ENCODE measurements around the gene ARL6IP5. TPM values are rescaled to one million over a fixed set of nuclear protein-coding genes. Genes with fewer than 3 reads are reported as not detected.

Gene ARL6IP5
- total and polyA plus RNA-seq, 12 donors = 100 to 276 (median 185) TPM

- Histone ChIP-seq H3K27me3 (no peaks in the 10 kb centered on the region), H3K36me3 (replicated peaks in 1 of 2) (peaks cover 0 to 42% of the 10 kb centered on the region in 2 donors), H3K27ac (no peak overlapping the region), H3K4me3 (no peak overlapping the region), H3K4me1 (replicated peaks in 1 of 2) (peaks cover 0 to 21% of the 10 kb centered on the region in 2 donors), H3K9me3 (replicated peaks in 1 of 3) (no peaks in the 10 kb centered on the region)
- no peak for DNase-seq
- TF ChIP-seq POLR2A (IDR thresholded peaks at IDR 0.05) (no peak), CTCF (IDR thresholded peaks at IDR 0.05) (no peak)
- WGBS, 4 donors = 87 to 89% (median 88%) methylated on average over 3 of the region's 3 CpGs
- intact Hi-C loops (cut with DNase I) = no loop called here
These were observed 18.4 kb downstream of the ARL6IP5 start for GRCh38 chr3:69103123-69103522.

GRCh38 chr3:69104586-69104985 lies 19.8 kb downstream of the ARL6IP5 start:
- 79 to 89% (median 85%) methylated on average over 8 of the region's 8 CpGs for WGBS, 4 donors
- no peak overlapping the region for H3K4me3 ChIP-seq
- intact Hi-C loops (cut with DNase I) = no loop called here
- H3K4me1 ChIP-seq (replicated peaks in 1 of 2) = peaks cover 0 to 19% of the 10 kb centered on the region in 2 donors
- DNase-seq = no peak
- TF ChIP-seq CTCF (IDR thresholded peaks at IDR 0.05) = no peak
- TF ChIP-seq POLR2A (IDR thresholded peaks at IDR 0.05) = no peak
- no peaks in the 10 kb centered on the region for H3K27me3 ChIP-seq
- H3K27ac ChIP-seq = no peak overlapping the region
- no peaks in the 10 kb centered on the region for H3K9me3 ChIP-seq (replicated peaks in 1 of 3)
- peaks cover 0 to 42% of the 10 kb centered on the region in 2 donors for H3K36me3 ChIP-seq (replicated peaks in 1 of 2)

- 45 to 53% (median 48%) methylated on average over 3 of the region's 3 CpGs for WGBS, 4 donors
- H3K27me3 ChIP-seq = no peaks in the 10 kb centered on the region
- TF ChIP-seq CTCF (IDR thresholded peaks at IDR 0.05) = no peak
- TF ChIP-seq POLR2A (IDR thresholded peaks at IDR 0.05) = no peak
- peaks cover 0 to 42% of the 10 kb centered on the region in 2 donors for H3K36me3 ChIP-seq (replicated peaks in 1 of 2)
- intact Hi-C loops (cut with DNase I) = no loop called here
- H3K4me1 ChIP-seq (replicated peaks in 1 of 2) = peaks cover 0 to 17% of the 10 kb centered on the region in 2 donors
- H3K9me3 ChIP-seq (replicated peaks in 1 of 3) = no peaks in the 10 kb centered on the region
- H3K4me3 ChIP-seq = no peak overlapping the region
- no peak for DNase-seq
- no peak overlapping the region for H3K27ac ChIP-seq
These were observed 20.6 kb downstream of the ARL6IP5 start for GRCh38 chr3:69105320-69105719.

- peaks cover 0 to 29% of the 10 kb centered on the region in 2 donors for H3K36me3 ChIP-seq (replicated peaks in 1 of 2)
- no peak overlapping the region for H3K4me3 ChIP-seq
- TF ChIP-seq POLR2A (IDR thresholded peaks at IDR 0.05) = no peak
- no peak for TF ChIP-seq CTCF (IDR thresholded peaks at IDR 0.05)
- no peaks in the 10 kb centered on the region for H3K9me3 ChIP-seq (replicated peaks in 1 of 3)
- no peaks in the 10 kb centered on the region for H3K27me3 ChIP-seq
- no peak for DNase-seq
- peaks cover 0 to 12% of the 10 kb centered on the region in 2 donors for H3K4me1 ChIP-seq (replicated peaks in 1 of 2)
- intact Hi-C loops (cut with DNase I) = no loop called here
- WGBS, 4 donors = 82 to 91% (median 86%) methylated on average over 5 of the region's 5 CpGs
- no peak overlapping the region for H3K27ac ChIP-seq
These were observed 23.1 kb downstream of the ARL6IP5 start for GRCh38 chr3:69107841-69108240.

Measured in adrenal gland (tissue), 12 donors.